ENCODE results near the gene PTX4. TPM values are rescaled to one million over a fixed set of nuclear protein-coding genes. Genes with fewer than 3 reads are reported as not detected.

Gene PTX4
- total and polyA plus RNA-seq, 2 donors (not counting 3 experiments of a cell fraction or from before 2014, with no cell fraction given): 0.31 TPM; not detected in 1

DNA sequence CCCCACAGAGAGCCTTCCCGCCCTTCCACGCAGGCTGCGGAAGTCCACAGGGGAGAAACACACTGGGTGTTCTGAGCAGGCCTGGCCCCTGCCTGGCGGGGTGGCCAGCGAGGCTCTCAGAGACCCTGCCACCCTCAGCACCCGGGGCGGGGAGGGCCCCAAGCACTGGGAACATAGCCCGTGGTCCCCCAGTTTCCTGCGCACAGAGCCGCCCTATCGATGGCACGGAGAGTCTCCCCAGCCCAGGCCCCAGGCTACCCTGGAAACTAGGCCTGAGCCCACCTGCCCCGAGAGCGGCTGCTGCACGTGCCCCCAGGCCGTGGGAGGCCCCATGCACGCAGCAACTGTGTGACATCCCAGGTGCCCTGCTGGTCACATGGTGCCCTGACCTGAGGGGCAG is 34.2 kb downstream of the PTX4 start:
- Histone ChIP-seq H3K27ac (ENCODE audit: insufficient read depth, low read depth, low read length) (no peak overlapping the region), H3K4me1 (ENCODE audit: control insufficient read depth, extremely low read depth, insufficient read depth, low read length) (no peaks in the 10 kb centered on the region), H3K9me1 (replicated peaks; ENCODE audit: control insufficient read depth, extremely low read depth, insufficient read depth, low read length) (no peaks in the 10 kb centered on the region), H3K4me2 (ENCODE audit: insufficient read depth, low read length) (no peak overlapping the region), H3K9ac (replicated peaks; ENCODE audit: extremely low read depth, insufficient read depth, low read length) (no peak overlapping the region), H3K79me2 (ENCODE audit: control insufficient read depth, insufficient read depth, low read length) (no peaks in the 10 kb centered on the region), H3K9me3 (replicated peaks; ENCODE audit: control insufficient read depth, insufficient read depth, low read length) (no peaks in the 10 kb centered on the region), H3K36me3 (ENCODE audit: control insufficient read depth in 2 of 2, extremely low read depth in 1 of 2, insufficient read depth in 2 of 2, low read length in 2 of 2) (peaks cover 0 to 51% of the 10 kb centered on the region in 2 experiments), H4K20me1 (replicated peaks; ENCODE audit: control insufficient read depth, extremely low read depth, insufficient read depth, low read length) (no peaks in the 10 kb centered on the region), H3K27me3 (ENCODE audit: control insufficient read depth in 2 of 2, insufficient read depth in 2 of 2, low read length in 2 of 2) (no peaks in the 10 kb centered on the region), H3K4me3 (replicated peaks in 1 of 3; ENCODE audit: insufficient read depth in 1 of 3, low read depth in 1 of 3, low read length in 3 of 3) (no peak overlapping the region), H2AFZ (ENCODE audit: low read depth, low read length) (no peak overlapping the region)
- TF ChIP-seq EZH2 (IDR thresholded peaks at IDR 0.05; ENCODE audit: borderline replicate concordance, low read depth, low read length, severe bottlenecking): no peak
- no peak for TF ChIP-seq POLR2AphosphoS5 (IDR thresholded peaks at IDR 0.05; ENCODE audit: insufficient read depth, low read depth, low read length)
- no peak for TF ChIP-seq POLR2A (IDR thresholded peaks at IDR 0.05; ENCODE audit: low read depth, low read length)
- TF ChIP-seq MYC (IDR thresholded peaks at IDR 0.05; ENCODE audit: low read depth, low read length): no peak
- TF ChIP-seq, protein P1, sequence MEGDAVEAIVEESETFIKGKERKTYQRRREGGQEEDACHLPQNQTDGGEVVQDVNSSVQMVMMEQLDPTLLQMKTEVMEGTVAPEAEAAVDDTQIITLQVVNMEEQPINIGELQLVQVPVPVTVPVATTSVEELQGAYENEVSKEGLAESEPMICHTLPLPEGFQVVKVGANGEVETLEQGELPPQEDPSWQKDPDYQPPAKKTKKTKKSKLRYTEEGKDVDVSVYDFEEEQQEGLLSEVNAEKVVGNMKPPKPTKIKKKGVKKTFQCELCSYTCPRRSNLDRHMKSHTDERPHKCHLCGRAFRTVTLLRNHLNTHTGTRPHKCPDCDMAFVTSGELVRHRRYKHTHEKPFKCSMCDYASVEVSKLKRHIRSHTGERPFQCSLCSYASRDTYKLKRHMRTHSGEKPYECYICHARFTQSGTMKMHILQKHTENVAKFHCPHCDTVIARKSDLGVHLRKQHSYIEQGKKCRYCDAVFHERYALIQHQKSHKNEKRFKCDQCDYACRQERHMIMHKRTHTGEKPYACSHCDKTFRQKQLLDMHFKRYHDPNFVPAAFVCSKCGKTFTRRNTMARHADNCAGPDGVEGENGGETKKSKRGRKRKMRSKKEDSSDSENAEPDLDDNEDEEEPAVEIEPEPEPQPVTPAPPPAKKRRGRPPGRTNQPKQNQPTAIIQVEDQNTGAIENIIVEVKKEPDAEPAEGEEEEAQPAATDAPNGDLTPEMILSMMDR (IDR thresholded peaks at IDR 0.05; ENCODE audit: extremely low read depth in 1 of 2, insufficient read depth in 1 of 2, low read depth in 1 of 2, low read length in 2 of 2): no peak
- TF ChIP-seq FOS (IDR thresholded peaks at IDR 0.05; ENCODE audit: borderline replicate concordance, insufficient read depth, low read length): no peak
- TF ChIP-seq GATA2 (IDR thresholded peaks at IDR 0.05; ENCODE audit: insufficient read depth, insufficient read length, low read depth, low read length): no peak
- TF ChIP-seq, protein P2, sequence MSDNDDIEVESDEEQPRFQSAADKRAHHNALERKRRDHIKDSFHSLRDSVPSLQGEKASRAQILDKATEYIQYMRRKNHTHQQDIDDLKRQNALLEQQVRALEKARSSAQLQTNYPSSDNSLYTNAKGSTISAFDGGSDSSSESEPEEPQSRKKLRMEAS (IDR thresholded peaks at IDR 0.05; ENCODE audit: insufficient read depth, insufficient read length): no peak
- no peak for TF ChIP-seq JUN (IDR thresholded peaks at IDR 0.05; ENCODE audit: borderline replicate concordance, insufficient read depth, insufficient read length, low read depth)
- POLR2A ChIA-PET: no interaction called here
- intact Hi-C loops (cut with micrococcal nuclease): no loop called here
- BruUV-seq (replicated peaks): no TSS peak
- dilution Hi-C loops (cut with MboI; ENCODE audit: extremely low pct_ligation_motif_present, low sequenced_read_pairs): no loop called here
- CTCF ChIA-PET: no interaction called here
- FAIRE-seq (no peak), DNase-seq (ENCODE audit: low read depth, low spot score) (no peak)

Data from endothelial cell of umbilical vein (primary cell).